B cell (primary cell): ENCODE measurements around the gene TDG. TPM values are rescaled to one million over a fixed set of nuclear protein-coding genes. Genes with fewer than 3 reads are reported as not detected.

Source experiments
- ATAC-seq: fragments of 200-7000 bp; cut with Tn5 transposase; one replicate; pipeline ENCODE4 v1.10.0; 2021; ENCODE audit warnings: low read depth, mild to moderate bottlenecking, moderate number of reproducible peaks, moderate library complexity
- CTCF ChIA-PET: fragments of 350-600 bp; sonication (Branson Sonifier 250); formaldehyde crosslinking; loops from one replicate; lab custom pipeline; 2021; ENCODE audit warnings: antibody characterized with exemption, inconsistent platforms; lab: Charles Lee
- POLR2A ChIA-PET: fragments of 350-600 bp; sonication (Branson Sonifier 250); formaldehyde crosslinking; loops from one replicate; lab custom pipeline; 2021; ENCODE audit warnings: antibody characterized with exemption; lab: Charles Lee
- DNase-seq: peaks from one replicate; pipeline ENCODE4 v3.0.0; 2013
- H2AFZ ChIP-seq: 2 replicates; pipeline ENCODE4 v1.6.1; 2012; ENCODE audit warnings: mild to moderate bottlenecking, low read depth, low read length; ENCODE audit not compliant: insufficient read depth, poor library complexity, severe bottlenecking
- H3K27ac ChIP-seq, 2 donors: 1 replicate in 1 of 2; 2 replicates in 1 of 2; pipeline ENCODE4 v1.5.1; 2012 to 2013; ENCODE audit warnings: low read length in 2 of 2, mild to moderate bottlenecking in 2 of 2, moderate library complexity in 1 of 2
- H3K27me3 ChIP-seq, 4 experiments: fragments of 200-600 bp in 1 of 4; sonication (generic) in 1 of 4; replicated peaks in 1 of 4; 1 replicate in 2 of 4; 2 replicates in 2 of 4; pipeline versions ENCODE4 v1.6.1 to v1.7.0; 2013 to 2016; ENCODE audit warnings: low read length in 3 of 4, mild to moderate bottlenecking in 2 of 4, mixed read lengths in 1 of 4, moderate library complexity in 1 of 4; ENCODE audit not compliant: insufficient read depth in 4 of 4, control insufficient read depth in 3 of 4; ENCODE audit errors: control extremely low read depth in 1 of 4
- H3K36me3 ChIP-seq, 2 experiments: replicated peaks in 1 of 2; 1 replicate in 1 of 2; 2 replicates in 1 of 2; pipeline versions ENCODE4 v1.6.1 to v1.7.1; 2013; ENCODE audit warnings: low read length in 1 of 2; ENCODE audit not compliant: insufficient read depth in 2 of 2, control insufficient read depth in 1 of 2; ENCODE audit errors: control extremely low read depth in 1 of 2, extremely low read depth in 1 of 2
- H3K4me1 ChIP-seq, 2 donors: fragments of 200-600 bp in 1 of 2; sonication (generic) in 1 of 2; 1 replicate in 1 of 2; 2 replicates in 1 of 2; pipeline versions ENCODE4 v1.5.1 to v1.6.1; 2013 to 2017; ENCODE audit warnings: low read length in 2 of 2; ENCODE audit not compliant: control insufficient read depth in 2 of 2, insufficient read depth in 2 of 2
- H3K4me2 ChIP-seq: replicated peaks from 2 replicates; pipeline ENCODE3; 2012; ENCODE audit warnings: mild to moderate bottlenecking, low read depth, low read length; ENCODE audit not compliant: poor library complexity, severe bottlenecking
- H3K4me3 ChIP-seq, 5 experiments: fragments of 200-600 bp in 1 of 5; sonication (generic) in 1 of 5; 1 replicate in 3 of 5; 2 replicates in 2 of 5; pipeline versions ENCODE4 v1.5.1 to v1.7.0; 2011 to 2016; ENCODE audit warnings: low read length in 4 of 5, mild to moderate bottlenecking in 4 of 5, low read depth in 2 of 5, control low read depth in 1 of 5, moderate library complexity in 1 of 5; ENCODE audit not compliant: insufficient read depth in 1 of 5; ENCODE audit errors: control extremely low read depth in 1 of 5, extremely low read depth in 1 of 5
- H3K79me2 ChIP-seq: fragments of 200-600 bp; sonication (generic); one replicate; pipeline ENCODE4 v1.6.0; 2016; ENCODE audit warnings: low read length; ENCODE audit not compliant: control insufficient read depth, insufficient read depth
- H3K9ac ChIP-seq: fragments of 200-600 bp; sonication (generic); 2 replicates; pipeline ENCODE4 v1.6.1; 2017; ENCODE audit warnings: mild to moderate bottlenecking, low read length, moderate library complexity
- H3K9me3 ChIP-seq, 3 donors: one replicate each; pipeline versions ENCODE4 v1.6.1 to v1.7.1; 2013; ENCODE audit warnings: low read length in 2 of 3; ENCODE audit not compliant: control insufficient read depth in 2 of 3, insufficient read depth in 1 of 3; ENCODE audit errors: control extremely low read depth in 1 of 3
- H4K20me1 ChIP-seq: 2 replicates; pipeline ENCODE4 v1.6.0; 2012; ENCODE audit warnings: mild to moderate bottlenecking, low read length; ENCODE audit not compliant: insufficient read depth, control insufficient read depth, poor library complexity, severe bottlenecking
- H3K27ac Mint-ChIP-seq: one replicate; pipeline ENCODE4 v1.8.0; 2021; ENCODE audit warnings: mixed read lengths
- H3K27me3 Mint-ChIP-seq: one replicate; pipeline ENCODE4 v1.8.0; 2021; ENCODE audit warnings: mixed read lengths
- H3K4me1 Mint-ChIP-seq: one replicate; pipeline ENCODE4 v1.8.0; 2021; ENCODE audit warnings: mixed read lengths
- H3K4me3 Mint-ChIP-seq: one replicate; pipeline ENCODE4 v1.8.0; 2021; ENCODE audit warnings: mixed read lengths
- H3K9me3 Mint-ChIP-seq: one replicate; pipeline ENCODE4 v1.8.0; 2022; ENCODE audit warnings: mixed read lengths; ENCODE audit not compliant: insufficient read depth
- EZH2 ChIP-seq: IDR thresholded peaks from 2 replicates; pipeline ENCODE4 v1.6.1; 2012; ENCODE audit warnings: borderline replicate concordance, low read depth, mild to moderate bottlenecking, moderate library complexity, low read length; ENCODE audit not compliant: insufficient read depth, poor library complexity, severe bottlenecking
- WGBS: methylation state at CpG from one replicate; pipeline ENCODE4 v1.1.5; 2013; ENCODE audit warnings: missing lambda C conversion rate; ENCODE audit not compliant: insufficient coverage; 5-methylcytosine and 5-hydroxymethylcytosine counted together
- intact Hi-C: fragments of 100-400 bp; cut with micrococcal nuclease; formaldehyde crosslinking; loops from one replicate; pipeline ENCODE4 v1.10.0; 2022
- polyA plus RNA-seq: library from polyadenylated mRNA; depleted of rRNA; stranded (reverse); fragments of >200 nt; gene quantifications from 2 replicates; pipeline ENCODE4 v1.2.3, GENCODE V29; 2012
- total RNA-seq, 2 donors: library from RNA; stranded (reverse); fragments of 120-200 nt in 1 of 2; gene quantifications; 1 replicate in 1 of 2; 2 replicates in 1 of 2; pipeline versions ENCODE4 v1.2.3 to v1.2.4, GENCODE V29; 2013 to 2022
- TF ChIP-seq, protein P1 (sequence below): fragments of 200-600 bp; IDR thresholded peaks from one replicate; pipeline ENCODE4 v1.8.0; 2022; ENCODE audit warnings: antibody characterized with exemption, mild to moderate bottlenecking

TDG gene
- total and polyA plus RNA-seq, 2 donors (not counting 1 experiment from before 2014, with no cell fraction given), result 8.6 to 35.5 TPM

DNA sequence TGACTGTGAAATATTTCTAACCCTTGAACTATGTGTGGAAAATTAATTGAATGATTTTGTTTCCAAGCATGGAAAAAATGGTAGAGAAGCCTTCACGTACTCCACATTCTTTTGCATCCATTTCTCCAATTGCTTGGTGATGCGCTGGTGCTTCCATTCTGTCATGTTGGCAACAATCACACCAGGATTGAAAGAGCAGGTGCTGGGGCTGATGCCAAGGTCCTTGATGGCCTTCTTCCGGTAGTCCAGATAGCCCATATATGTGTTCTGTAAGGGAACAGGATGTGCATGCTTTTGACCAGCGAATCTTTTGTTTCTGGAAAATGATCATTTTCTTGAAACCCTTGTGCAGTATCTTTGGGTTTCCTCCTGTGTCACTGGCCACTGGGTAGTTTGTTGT, 28.6 kb downstream of the TDG start:
- no peak overlapping the region for H2AFZ ChIP-seq

DNA sequence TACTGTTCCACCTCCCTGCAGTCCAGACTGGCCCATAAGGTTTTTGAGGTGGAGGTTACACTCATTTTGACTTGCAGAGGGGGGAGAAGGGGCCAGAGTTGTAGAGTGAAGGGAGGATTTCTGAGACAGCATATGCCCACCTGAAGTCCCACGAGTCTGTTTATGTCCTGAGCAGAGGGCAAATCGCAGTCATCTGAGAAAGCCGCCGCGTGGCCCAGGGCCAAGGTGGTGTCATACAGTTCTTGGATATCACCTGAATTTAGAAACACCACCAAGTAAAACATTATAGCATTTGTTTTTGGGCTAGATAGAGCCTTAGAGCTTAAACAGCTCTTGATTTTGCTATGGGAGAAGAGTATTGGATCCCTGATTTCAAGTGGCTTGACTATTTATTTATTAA, 30.9 kb downstream of the TDG start:
- DNase-seq (no peak), ATAC-seq (no peak)
- ChIA-PET CTCF (interaction anchor here (1.1 to 1.4 kb wide), 2 partner anchors 10 to 448 kb away, joined by 3 read pairs; no protein-coding TSS in a partner anchor), POLR2A (no interaction called here)
- Mint-ChIP-seq H3K4me1 (no peaks in the 10 kb centered on the region), H3K4me3 (no peak overlapping the region), H3K27ac (no peak overlapping the region), H3K9me3 (no peaks in the 10 kb centered on the region), H3K27me3 (peaks cover 25% of the 10 kb centered on the region)
- Histone ChIP-seq H2AFZ (no peak overlapping the region), H3K27ac (no peak overlapping the region), H3K79me2 (no peaks in the 10 kb centered on the region), H3K4me2 (no peak overlapping the region), H3K4me1 (no peaks in the 10 kb centered on the region), H3K36me3 (no peaks in the 10 kb centered on the region), H3K9ac (no peak overlapping the region), H4K20me1 (no peaks in the 10 kb centered on the region), H3K27me3 (peaks cover 0 to 6% (median 3%) of the 10 kb centered on the region in 4 experiments), H3K9me3 (no peaks in the 10 kb centered on the region), H3K4me3 (no peak overlapping the region)
- WGBS, result 100% methylated on average over 1 of the region's 5 CpGs
- TF ChIP-seq, protein P1, sequence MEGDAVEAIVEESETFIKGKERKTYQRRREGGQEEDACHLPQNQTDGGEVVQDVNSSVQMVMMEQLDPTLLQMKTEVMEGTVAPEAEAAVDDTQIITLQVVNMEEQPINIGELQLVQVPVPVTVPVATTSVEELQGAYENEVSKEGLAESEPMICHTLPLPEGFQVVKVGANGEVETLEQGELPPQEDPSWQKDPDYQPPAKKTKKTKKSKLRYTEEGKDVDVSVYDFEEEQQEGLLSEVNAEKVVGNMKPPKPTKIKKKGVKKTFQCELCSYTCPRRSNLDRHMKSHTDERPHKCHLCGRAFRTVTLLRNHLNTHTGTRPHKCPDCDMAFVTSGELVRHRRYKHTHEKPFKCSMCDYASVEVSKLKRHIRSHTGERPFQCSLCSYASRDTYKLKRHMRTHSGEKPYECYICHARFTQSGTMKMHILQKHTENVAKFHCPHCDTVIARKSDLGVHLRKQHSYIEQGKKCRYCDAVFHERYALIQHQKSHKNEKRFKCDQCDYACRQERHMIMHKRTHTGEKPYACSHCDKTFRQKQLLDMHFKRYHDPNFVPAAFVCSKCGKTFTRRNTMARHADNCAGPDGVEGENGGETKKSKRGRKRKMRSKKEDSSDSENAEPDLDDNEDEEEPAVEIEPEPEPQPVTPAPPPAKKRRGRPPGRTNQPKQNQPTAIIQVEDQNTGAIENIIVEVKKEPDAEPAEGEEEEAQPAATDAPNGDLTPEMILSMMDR, result no peak
- TF ChIP-seq EZH2, result no peak
- intact Hi-C loops, result no loop called here

More for the DNA sequence above, 28.6 kb downstream of the TDG start:
- Histone ChIP-seq H3K79me2 (no peaks in the 10 kb centered on the region), H3K9ac (no peak overlapping the region), H3K36me3 (peaks cover 0 to 4% of the 10 kb centered on the region in 2 experiments), H3K4me1 (no peaks in the 10 kb centered on the region), H3K9me3 (no peaks in the 10 kb centered on the region), H3K27ac (no peak overlapping the region), H3K4me3 (no peak overlapping the region), H4K20me1 (no peaks in the 10 kb centered on the region), H3K27me3 (peaks cover 0 to 3% (median 0%) of the 10 kb centered on the region in 4 experiments), H3K4me2 (no peak overlapping the region)
- no peak for TF ChIP-seq EZH2
- TF ChIP-seq, protein P1, result no peak
- H3K27ac Mint-ChIP-seq, result no peak overlapping the region
- no peak for ATAC-seq
- POLR2A ChIA-PET, result no interaction called here
- CTCF ChIA-PET, result no interaction called here
- no peak for DNase-seq
- intact Hi-C loops, result no loop called here
- H3K4me1 Mint-ChIP-seq, result no peaks in the 10 kb centered on the region
- no peaks in the 10 kb centered on the region for H3K9me3 Mint-ChIP-seq
- no peak overlapping the region for H3K4me3 Mint-ChIP-seq
- 95% methylated on average over 4 of the region's 4 CpGs for WGBS
- peaks cover 8% of the 10 kb centered on the region for H3K27me3 Mint-ChIP-seq
